Activated T-helper 2 cell treated with anti-CD3 and anti-CD28 coated beads, Interferon-gamma antibody, Interleukin-2, Interleukin-4, amounts not matched to agents 10 μg/mL and 5 μg/mL and 100 μg/mL, durations not matched to agents 14 hours and 24 hours and 36 hours (primary cell): Measurements from ENCODE around the gene PRKG1. TPM values are rescaled to one million over a fixed set of nuclear protein-coding genes. Genes with fewer than 3 reads are reported as not detected.

ENCODE experiments used
- DNase-seq: peaks from one replicate; pipeline ENCODE4 v3.0.0; 2021; ENCODE audit warnings: low spot score
- H3K27ac Mint-ChIP-seq: one replicate; pipeline ENCODE4 v1.8.0; 2021; ENCODE audit warnings: mixed read lengths
- H3K27me3 Mint-ChIP-seq: one replicate; pipeline ENCODE4 v1.8.0; 2021; ENCODE audit warnings: low read depth, mixed read lengths
- H3K36me3 Mint-ChIP-seq: one replicate; pipeline ENCODE4 v1.8.0; 2021; ENCODE audit warnings: low read depth, mixed read lengths
- H3K4me1 Mint-ChIP-seq: one replicate; pipeline ENCODE4 v1.8.0; 2021; ENCODE audit warnings: low read depth, mixed read lengths
- H3K4me3 Mint-ChIP-seq: one replicate; pipeline ENCODE4 v1.8.0; 2021; ENCODE audit warnings: low read depth, mild to moderate bottlenecking, moderate library complexity, mixed read lengths
- H3K9me3 Mint-ChIP-seq: one replicate; pipeline ENCODE4 v1.8.0; 2021; ENCODE audit warnings: mixed read lengths
- intact Hi-C: fragments of 100-400 bp; cut with micrococcal nuclease; formaldehyde crosslinking; loops from one replicate; pipeline ENCODE4 v1.15.1; 2023
- total RNA-seq: library from RNA; stranded (reverse); gene quantifications from 2 replicates; pipeline ENCODE4 v1.2.3, GENCODE V29; 2022

The PRKG1 gene
- total RNA-seq, 1 donor from 2014 or later, result not detected

- no peak for DNase-seq
- intact Hi-C loops, result no loop called here
- no peak overlapping the region for H3K4me3 Mint-ChIP-seq
- no peaks in the 10 kb centered on the region for H3K36me3 Mint-ChIP-seq
- H3K4me1 Mint-ChIP-seq, result no peaks in the 10 kb centered on the region
- H3K27ac Mint-ChIP-seq, result no peak overlapping the region
- H3K27me3 Mint-ChIP-seq, result no peaks in the 10 kb centered on the region
- H3K9me3 Mint-ChIP-seq, result no peaks in the 10 kb centered on the region
These were observed 226.5 kb downstream of the PRKG1 start for GRCh38 chr10:51300617-51301304.

DNA sequence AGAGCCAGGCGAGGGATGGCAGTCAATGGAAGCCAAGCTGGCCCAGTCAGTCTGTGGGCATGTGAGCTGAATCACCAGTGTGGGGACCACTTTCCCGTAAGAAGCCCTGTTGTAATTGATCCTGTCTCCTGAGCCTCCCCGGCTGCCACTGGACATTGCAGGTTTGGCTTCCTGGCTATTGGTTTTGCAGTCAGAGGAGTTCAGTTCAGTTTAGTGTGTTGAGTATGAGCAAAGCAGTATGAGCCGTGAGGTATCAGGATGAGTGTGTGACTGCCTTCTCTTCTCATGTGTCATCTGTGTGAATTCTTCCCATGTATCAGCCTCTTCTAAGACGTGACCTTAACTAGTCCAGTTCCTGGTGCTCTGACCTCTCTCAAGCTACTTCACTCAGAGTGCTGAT lies 227.4 kb downstream of the PRKG1 start:
- H3K4me3 Mint-ChIP-seq, result no peak overlapping the region
- H3K4me1 Mint-ChIP-seq, result no peaks in the 10 kb centered on the region
- intact Hi-C loops, result no loop called here
- no peaks in the 10 kb centered on the region for H3K9me3 Mint-ChIP-seq
- no peaks in the 10 kb centered on the region for H3K27me3 Mint-ChIP-seq
- no peaks in the 10 kb centered on the region for H3K36me3 Mint-ChIP-seq
- no peak for DNase-seq
- no peak overlapping the region for H3K27ac Mint-ChIP-seq

DNA sequence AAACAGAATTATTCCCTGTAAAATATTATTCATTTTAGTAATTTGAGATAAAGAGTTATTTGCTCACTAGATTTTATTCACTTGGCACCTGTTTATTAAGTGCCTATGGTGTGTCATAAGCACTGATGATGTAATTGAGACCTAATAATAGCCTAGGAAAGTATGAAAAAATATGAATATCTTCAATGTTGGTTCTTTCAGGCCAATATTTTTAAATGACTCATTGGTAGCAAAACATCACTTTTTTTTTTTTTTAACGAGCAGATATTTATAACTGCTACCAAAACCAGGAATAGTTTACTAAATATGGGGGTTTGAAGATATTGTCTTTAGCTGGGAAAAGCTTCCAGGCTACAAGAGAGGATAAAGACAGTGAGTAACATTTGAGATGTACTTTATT lies 228.0 kb downstream of the PRKG1 start:
- no peaks in the 10 kb centered on the region for H3K4me1 Mint-ChIP-seq
- no peak overlapping the region for H3K4me3 Mint-ChIP-seq
- H3K27me3 Mint-ChIP-seq, result no peaks in the 10 kb centered on the region
- H3K27ac Mint-ChIP-seq, result no peak overlapping the region
- intact Hi-C loops, result no loop called here
- DNase-seq, result no peak
- H3K36me3 Mint-ChIP-seq, result no peaks in the 10 kb centered on the region
- H3K9me3 Mint-ChIP-seq, result no peaks in the 10 kb centered on the region

DNA sequence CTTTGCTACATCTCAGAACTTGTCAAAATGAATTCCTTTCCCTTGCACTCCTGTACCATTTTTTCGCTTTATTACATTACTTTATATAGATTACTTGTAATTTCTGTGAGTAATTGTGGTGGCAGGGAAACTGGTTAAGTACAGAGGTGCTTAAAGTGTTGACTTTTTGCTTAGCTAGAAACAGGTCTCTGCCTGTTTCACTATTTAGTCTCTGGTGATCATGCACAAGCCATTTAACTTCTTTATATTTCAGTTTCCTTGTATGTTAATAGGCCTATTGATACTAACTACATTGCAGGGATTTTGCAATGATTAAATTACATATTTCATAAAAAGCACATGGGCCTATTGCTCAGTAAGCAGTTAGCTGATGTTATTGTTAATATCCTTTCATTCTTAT lies 233.8 kb downstream of the PRKG1 start:
- Mint-ChIP-seq H3K27ac (no peak overlapping the region), H3K4me3 (no peak overlapping the region), H3K36me3 (no peaks in the 10 kb centered on the region), H3K27me3 (no peaks in the 10 kb centered on the region), H3K4me1 (no peaks in the 10 kb centered on the region), H3K9me3 (no peaks in the 10 kb centered on the region)
- no peak for DNase-seq
- intact Hi-C loops, result no loop called here

GRCh38 chr10:51311228-51311627 lies 236.9 kb downstream of the PRKG1 start:
- no peaks in the 10 kb centered on the region for H3K9me3 Mint-ChIP-seq
- H3K4me3 Mint-ChIP-seq, result no peak overlapping the region
- no peak overlapping the region for H3K27ac Mint-ChIP-seq
- intact Hi-C loops, result no loop called here
- no peak for DNase-seq
- no peaks in the 10 kb centered on the region for H3K27me3 Mint-ChIP-seq
- no peaks in the 10 kb centered on the region for H3K4me1 Mint-ChIP-seq
- no peaks in the 10 kb centered on the region for H3K36me3 Mint-ChIP-seq

DNA sequence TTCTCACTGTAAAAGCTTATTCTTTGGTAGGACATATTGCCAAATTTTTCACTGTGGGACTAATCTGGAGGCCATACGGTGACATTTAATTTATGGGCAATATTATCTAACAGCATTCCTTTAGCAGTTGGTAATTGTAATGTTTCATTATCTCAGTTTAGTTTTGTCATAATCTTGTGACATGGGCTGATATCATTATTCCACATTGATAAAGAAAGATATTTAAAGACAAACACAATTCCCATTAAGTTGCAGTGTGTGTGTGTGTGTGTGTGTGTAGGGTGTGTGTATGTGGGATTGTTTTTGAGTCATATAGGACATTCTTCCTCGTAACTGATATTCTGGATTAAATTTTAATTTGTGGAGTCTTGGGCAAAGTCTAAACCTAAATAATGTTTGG lies 238.5 kb downstream of the PRKG1 start:
- Mint-ChIP-seq H3K9me3 (no peaks in the 10 kb centered on the region), H3K36me3 (no peaks in the 10 kb centered on the region), H3K27ac (no peak overlapping the region), H3K4me3 (no peak overlapping the region), H3K4me1 (no peaks in the 10 kb centered on the region), H3K27me3 (no peaks in the 10 kb centered on the region)
- DNase-seq, result no peak
- intact Hi-C loops, result no loop called here

- Mint-ChIP-seq H3K27me3 (no peaks in the 10 kb centered on the region), H3K36me3 (no peaks in the 10 kb centered on the region), H3K27ac (no peak overlapping the region), H3K4me3 (no peak overlapping the region), H3K4me1 (no peaks in the 10 kb centered on the region), H3K9me3 (no peaks in the 10 kb centered on the region)
- DNase-seq, result no peak
- intact Hi-C loops, result no loop called here
These were observed 239.0 kb downstream of the PRKG1 start for GRCh38 chr10:51313251-51313650.

DNA sequence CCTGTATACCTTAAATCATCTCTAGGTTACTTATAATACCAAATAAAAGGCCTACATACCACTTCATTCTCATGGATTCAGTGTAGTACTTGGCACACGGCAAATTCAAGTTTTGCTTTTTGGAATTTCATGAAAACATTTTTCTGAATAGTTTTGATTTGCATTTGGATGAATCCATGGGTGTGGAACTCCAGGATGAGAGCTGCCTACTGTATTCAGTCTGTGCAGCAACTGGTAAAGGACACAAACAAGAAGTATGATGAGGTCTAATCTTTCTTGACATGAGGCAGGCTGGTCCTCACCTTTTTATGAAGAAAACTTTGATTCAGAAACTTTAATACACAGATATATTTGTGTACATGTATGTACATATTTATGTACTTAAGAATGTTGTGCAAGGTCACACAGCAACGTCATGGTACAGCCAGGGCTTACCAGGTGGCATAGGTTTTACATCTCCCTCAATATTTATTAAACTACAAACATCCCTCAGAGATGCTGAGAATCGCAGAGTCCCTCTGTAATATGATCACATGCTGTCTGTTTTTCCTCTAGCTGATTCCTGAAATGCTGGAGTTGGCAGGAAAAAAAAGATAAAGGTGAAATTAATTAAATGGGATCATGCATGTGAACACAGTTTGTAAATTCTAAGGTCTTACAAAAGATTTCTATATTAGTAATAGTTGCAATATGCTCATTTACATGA lies 239.6 kb downstream of the PRKG1 start:
- intact Hi-C loops, result no loop called here
- Mint-ChIP-seq H3K4me1 (no peaks in the 10 kb centered on the region), H3K36me3 (no peaks in the 10 kb centered on the region), H3K9me3 (no peaks in the 10 kb centered on the region), H3K27me3 (no peaks in the 10 kb centered on the region), H3K4me3 (no peak overlapping the region), H3K27ac (no peak overlapping the region)
- DNase-seq, result no peak

DNA sequence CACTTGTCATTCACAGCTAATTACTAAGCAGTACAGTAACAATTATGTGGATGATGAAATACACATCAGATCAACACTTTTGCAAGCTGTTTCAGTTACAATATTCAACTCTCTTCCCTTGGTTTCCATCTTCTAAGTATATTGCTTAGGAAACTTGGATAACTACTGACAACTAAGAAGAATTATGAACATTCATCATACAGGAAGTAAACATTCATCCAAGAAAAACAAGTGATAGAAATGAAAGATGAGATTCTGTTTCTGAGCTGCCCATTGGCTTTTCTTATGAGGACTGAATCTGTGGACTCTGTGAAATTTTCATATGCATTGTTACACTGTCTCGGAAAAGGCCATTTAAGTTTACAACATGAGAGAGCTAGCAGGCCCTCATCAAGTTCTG lies 240.2 kb downstream of the PRKG1 start:
- no peak overlapping the region for H3K27ac Mint-ChIP-seq
- no peaks in the 10 kb centered on the region for H3K36me3 Mint-ChIP-seq
- H3K4me3 Mint-ChIP-seq, result no peak overlapping the region
- no peaks in the 10 kb centered on the region for H3K4me1 Mint-ChIP-seq
- DNase-seq, result no peak
- H3K27me3 Mint-ChIP-seq, result no peaks in the 10 kb centered on the region
- H3K9me3 Mint-ChIP-seq, result no peaks in the 10 kb centered on the region
- intact Hi-C loops, result no loop called here

DNA sequence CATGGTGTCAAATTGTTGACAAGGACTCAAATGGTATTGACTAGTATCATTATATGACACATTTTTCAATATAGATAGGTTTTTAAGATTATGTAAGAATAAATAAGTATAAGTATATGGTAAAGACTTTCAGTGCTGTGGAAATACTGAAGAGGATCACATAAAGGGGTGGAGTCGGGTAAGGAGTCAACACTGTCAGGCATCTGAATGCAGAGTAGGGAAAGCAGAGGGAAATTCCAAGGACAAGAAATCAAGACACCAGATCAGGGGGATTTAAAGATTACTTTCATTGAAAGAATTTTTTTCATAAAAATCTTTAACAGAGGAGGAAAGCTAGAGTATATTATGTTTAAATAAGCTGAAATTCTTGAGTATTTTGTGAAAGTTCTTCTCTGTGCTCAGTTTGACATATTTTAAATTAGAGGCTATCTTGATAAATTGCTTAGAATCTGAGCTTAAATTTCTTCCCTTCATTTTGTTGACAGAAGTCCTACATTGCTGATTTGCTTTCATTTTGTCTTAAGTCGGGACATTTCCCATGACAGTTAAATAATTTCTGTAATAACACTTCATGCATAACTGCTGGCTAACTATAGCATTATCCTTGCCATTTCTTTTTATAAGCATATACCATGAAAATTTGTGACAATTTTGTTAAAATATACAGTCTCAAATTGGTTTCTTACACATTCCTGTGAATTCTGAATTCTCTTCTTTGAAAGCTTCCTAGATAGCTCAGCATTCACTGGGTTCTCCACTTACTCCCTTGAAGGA lies 244.3 kb downstream of the PRKG1 start:
- no peak overlapping the region for H3K4me3 Mint-ChIP-seq
- H3K27ac Mint-ChIP-seq, result no peak overlapping the region
- no peaks in the 10 kb centered on the region for H3K36me3 Mint-ChIP-seq
- no peaks in the 10 kb centered on the region for H3K9me3 Mint-ChIP-seq
- intact Hi-C loops, result no loop called here
- H3K27me3 Mint-ChIP-seq, result no peaks in the 10 kb centered on the region
- DNase-seq, result no peak
- no peaks in the 10 kb centered on the region for H3K4me1 Mint-ChIP-seq

- no peaks in the 10 kb centered on the region for H3K9me3 Mint-ChIP-seq
- H3K36me3 Mint-ChIP-seq, result no peaks in the 10 kb centered on the region
- no peaks in the 10 kb centered on the region for H3K4me1 Mint-ChIP-seq
- H3K27ac Mint-ChIP-seq, result no peak overlapping the region
- no peak overlapping the region for H3K4me3 Mint-ChIP-seq
- intact Hi-C loops, result no loop called here
- no peaks in the 10 kb centered on the region for H3K27me3 Mint-ChIP-seq
- DNase-seq, result no peak
These were observed 244.8 kb downstream of the PRKG1 start for GRCh38 chr10:51319173-51319435.

DNA sequence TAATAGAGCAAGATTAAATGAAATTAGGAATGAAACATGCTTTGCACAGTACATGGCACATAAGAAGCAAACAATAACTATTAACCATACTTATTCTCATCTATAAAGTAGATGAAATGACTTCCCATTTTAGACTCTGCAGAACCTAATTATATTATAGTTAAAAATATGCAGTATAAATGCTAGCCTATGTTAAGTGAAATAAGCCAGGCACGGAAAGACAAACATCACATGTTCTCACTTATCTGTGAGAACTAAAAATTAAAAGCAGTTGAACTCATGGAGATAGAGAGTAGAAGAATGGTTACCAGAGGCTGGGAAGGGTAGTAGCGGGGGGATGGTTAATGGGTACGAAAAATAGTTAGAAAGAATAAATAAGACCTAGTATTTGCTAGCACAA lies 247.0 kb downstream of the PRKG1 start:
- Mint-ChIP-seq H3K27me3 (no peaks in the 10 kb centered on the region), H3K36me3 (no peaks in the 10 kb centered on the region), H3K27ac (no peak overlapping the region)

GRCh38 chr10:51321980-51322379 lies 247.7 kb downstream of the PRKG1 start:
- H3K4me1 Mint-ChIP-seq, result no peaks in the 10 kb centered on the region
- no peaks in the 10 kb centered on the region for H3K27me3 Mint-ChIP-seq
- no peak overlapping the region for H3K27ac Mint-ChIP-seq
- intact Hi-C loops, result no loop called here
- no peak for DNase-seq
- no peak overlapping the region for H3K4me3 Mint-ChIP-seq
- H3K36me3 Mint-ChIP-seq, result no peaks in the 10 kb centered on the region
- no peaks in the 10 kb centered on the region for H3K9me3 Mint-ChIP-seq

More for the DNA sequence above, 247.0 kb downstream of the PRKG1 start:
- no peaks in the 10 kb centered on the region for H3K9me3 Mint-ChIP-seq
- H3K4me3 Mint-ChIP-seq, result no peak overlapping the region
- H3K4me1 Mint-ChIP-seq, result no peaks in the 10 kb centered on the region
- DNase-seq, result no peak
- intact Hi-C loops, result no loop called here
